HL-60/S4 treated with phorbol 12-myristate 13-acetate at 8.2 ng/mL for 4 days and 3 days (cell line): ENCODE measurements around the gene TRAIP.
"Not testable (repeated sequence)": the region's sequence is repeated elsewhere in the genome, so short reads cannot be mapped to it uniquely, and the experiment has no call there.

Source experiments
- in situ Hi-C: fragments of 300-500 bp; cut with MboI; formaldehyde crosslinking; loops from 2 replicates; pipeline ENCODE4 v1.15.0; 2022; ENCODE audit warnings: low sequenced_read_pairs

TRAIP gene, protein sequence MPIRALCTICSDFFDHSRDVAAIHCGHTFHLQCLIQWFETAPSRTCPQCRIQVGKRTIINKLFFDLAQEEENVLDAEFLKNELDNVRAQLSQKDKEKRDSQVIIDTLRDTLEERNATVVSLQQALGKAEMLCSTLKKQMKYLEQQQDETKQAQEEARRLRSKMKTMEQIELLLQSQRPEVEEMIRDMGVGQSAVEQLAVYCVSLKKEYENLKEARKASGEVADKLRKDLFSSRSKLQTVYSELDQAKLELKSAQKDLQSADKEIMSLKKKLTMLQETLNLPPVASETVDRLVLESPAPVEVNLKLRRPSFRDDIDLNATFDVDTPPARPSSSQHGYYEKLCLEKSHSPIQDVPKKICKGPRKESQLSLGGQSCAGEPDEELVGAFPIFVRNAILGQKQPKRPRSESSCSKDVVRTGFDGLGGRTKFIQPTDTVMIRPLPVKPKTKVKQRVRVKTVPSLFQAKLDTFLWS

DNA sequence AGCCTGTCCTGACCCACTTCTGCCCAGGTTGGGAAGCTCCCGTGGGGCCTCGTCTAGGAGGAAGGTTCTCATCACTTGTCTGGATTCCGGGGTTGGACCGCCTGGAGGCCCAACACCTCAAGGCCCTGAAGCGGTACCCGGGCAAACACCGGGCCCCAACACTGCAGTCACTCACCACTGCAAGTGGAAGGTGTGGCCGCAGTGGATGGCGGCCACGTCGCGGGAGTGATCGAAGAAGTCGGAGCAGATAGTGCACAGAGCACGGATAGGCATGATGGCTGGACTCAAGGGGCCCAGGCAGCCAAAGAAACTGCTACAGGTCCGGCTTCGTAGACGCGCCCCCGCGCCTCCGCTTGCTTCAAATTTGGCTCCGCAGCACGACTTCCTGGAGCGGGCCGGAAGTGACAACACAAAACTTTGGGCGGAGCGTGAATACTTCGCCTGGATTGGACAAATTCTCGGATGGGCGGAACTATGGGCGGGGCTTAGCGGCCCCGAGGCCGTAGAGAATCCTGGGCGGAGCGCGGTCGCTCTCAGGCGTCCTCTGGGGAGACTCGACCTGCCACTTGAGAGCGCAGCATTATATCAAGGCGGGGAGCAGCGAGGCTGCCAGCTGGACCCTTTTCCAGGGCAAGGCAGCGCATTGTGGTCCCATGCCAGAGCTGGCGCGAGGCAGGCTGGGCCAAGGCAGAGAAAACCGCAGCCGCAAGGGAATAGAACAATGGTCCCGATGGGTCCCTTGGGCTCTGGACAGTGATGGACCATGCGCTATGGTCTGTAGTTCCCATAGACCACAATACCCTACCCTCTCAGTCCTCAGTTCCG lies at the start of gene TRAIP:
TRAIP (minus strand) TSS at position 384 of the 825 bp plus-strand sequence; CDS start at position 273, 111 bp downstream.
- in situ Hi-C loops: no loop called here

GRCh38 chr3:49904448-49904847 lies 48.1 kb upstream of the TRAIP start:
- in situ Hi-C loops: not testable (repeated sequence)

DNA sequence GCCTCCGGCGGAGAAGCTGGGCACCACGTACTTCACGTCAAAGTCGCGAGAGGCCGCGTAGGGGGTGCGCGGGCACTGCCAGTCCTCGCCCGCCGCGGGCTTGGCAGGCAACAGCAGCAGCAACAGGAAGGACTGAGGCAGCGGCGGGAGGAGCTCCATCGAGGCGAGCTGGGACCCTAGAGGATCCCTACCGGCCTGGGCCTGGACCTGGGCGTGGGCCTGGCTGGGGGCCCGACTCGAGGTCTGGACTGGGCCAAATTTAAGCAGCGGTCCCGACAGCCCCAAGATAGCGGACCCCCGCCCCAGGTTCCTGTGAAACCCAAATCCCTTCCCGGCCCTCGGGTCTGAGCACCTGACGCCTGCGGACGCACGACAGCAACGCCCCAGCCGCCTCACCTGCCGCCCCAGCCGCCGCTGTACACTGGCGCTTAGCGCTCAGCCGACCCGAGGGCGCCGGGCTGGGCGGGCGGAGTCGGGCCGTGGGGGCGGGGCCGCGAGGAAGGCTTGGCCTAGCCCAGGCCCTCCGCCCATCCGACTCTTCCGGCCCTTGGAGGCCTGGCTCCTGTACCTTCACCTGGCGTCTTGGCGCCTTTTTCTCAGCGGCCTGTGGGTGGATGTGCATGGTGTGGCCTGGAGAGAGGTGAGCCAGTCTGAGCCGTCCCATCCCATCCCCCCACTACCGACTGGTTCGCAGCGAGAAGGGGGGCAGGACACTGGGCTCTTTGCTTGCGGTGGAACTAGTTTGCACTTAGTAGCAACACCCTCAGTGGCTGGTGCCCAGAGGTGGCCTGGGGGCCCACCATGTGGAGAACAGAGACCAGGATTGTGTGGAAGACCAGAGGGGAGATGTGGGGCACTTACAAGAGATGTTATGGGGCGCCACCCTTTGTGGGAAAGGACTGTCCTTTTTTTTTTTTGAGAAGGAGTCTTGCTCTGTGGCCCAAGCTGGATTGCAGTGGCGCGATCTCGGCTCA lies 47.4 kb upstream of the TRAIP start, which contains the start of gene MST1R:
MST1R (minus strand) TSS at position 423 of the 974 bp plus-strand sequence; CDS start at position 159, 264 bp downstream.
- in situ Hi-C loops: no loop called here

GRCh38 chr3:49902511-49903345 lies 46.4 kb upstream of the TRAIP start:
- in situ Hi-C loops: no loop called here

DNA sequence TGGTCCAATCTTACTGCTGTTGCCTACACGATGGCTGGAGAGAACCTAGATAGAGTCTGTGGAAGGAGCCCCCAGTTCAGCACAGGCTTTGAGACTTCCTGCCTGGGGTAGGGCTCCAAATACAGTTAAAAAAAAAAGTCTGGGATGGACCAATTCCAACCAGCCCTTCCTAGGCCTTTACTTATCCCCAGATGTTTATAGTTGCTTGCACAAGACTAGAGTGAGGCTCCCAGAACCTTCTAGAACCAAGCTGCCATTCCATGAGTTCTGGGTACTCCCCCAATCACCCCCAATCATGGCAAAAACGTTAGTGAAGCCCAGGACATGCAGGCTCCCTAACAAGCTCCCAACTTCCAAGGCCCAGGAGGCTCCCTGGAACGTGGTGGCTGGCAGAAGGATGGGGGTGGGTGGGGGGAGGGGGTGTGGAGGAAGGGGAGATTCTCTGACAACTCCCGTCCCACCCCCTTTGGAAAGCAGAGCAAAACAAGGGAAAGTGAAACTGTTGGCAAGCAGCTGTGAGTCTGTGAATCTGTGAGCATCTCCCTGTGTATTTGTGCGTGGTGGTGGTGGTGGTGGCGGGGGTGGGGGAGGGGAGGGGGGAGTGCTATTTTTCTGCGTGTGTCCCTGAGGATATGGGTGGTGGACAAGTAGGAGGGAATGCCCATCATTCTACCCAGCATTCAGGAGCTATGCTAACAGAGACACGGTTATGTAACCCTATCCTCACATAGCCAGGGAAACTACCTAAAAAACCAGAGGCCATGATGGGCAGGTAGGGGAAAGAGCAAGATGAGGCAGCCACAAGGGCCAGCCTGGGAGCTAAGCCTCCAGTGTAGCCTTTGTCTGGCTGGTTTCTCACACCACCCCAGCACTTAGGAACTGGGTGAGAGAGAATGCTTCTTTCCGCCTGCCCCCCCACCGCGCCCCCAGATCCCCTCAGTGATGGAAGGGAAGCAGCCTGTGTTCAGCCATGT lies 45.3 kb upstream of the TRAIP start:
- in situ Hi-C loops: no loop called here

GRCh38 chr3:49900491-49901153 lies 44.3 kb upstream of the TRAIP start:
- in situ Hi-C loops: no loop called here

DNA sequence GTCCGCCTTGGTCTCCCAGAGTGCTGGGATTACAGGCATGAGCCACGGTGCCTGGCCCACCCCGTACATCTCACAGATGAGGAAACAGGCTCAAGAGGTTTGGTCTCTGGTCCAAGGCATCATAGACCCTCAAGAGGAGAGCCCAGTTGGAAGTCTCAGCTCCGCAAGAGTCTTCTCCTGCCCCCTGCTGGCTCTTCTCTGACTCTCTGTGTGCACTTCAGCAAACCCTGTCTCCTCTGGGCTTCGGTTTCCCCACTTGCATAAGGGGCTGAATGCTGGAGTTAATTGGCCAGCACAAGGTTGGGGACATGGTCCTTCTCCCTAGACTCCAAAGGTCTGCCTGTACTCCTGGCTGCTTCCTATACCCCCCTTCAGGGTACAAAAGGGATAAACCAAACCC lies 43.5 kb upstream of the TRAIP start:
- in situ Hi-C loops: no loop called here

DNA sequence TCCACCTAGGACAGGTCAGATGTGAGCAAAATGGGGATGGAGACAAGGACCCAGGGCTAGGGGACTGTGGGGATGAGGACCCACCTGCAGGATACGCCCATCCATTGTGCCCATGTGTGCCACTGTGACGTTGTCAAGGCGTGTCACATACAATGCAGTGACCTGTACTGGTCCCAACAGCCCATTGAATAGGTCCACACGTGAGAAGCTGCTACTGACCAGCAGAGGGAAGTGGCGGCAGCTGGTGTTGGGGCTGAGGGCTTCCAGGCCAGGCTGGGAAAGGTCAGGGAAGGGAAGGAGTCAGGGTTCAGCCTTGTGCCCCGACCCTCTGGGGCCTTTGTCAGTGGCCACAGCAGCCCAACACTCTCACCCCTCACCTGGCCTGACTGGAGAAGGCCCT lies 42.6 kb upstream of the TRAIP start:
- in situ Hi-C loops: no loop called here

DNA sequence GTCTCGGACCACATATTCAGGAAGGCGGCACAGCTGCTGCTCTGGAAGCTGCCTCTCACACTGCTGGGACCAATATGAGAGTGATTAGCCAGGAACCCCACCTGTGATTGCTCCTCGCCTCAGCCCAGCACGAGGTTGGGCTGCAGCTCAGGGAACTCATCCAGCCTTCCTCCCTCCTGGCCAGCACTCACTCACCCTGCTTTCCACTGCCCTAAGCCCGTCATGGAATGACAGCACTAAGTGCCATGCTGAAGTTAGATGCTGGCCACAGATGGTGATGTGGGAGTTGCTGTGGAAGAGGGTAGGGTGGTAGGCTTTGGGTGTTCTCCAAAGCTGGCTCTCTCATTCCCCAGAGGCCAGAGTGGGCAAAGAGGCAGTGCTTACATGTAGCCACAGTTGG lies 40.0 kb upstream of the TRAIP start:
- in situ Hi-C loops: no loop called here

- in situ Hi-C loops: no loop called here
Measured at GRCh38 chr3:49895791-49896190, 39.4 kb upstream of the TRAIP start.

GRCh38 chr3:49889296-49889695 lies 32.9 kb upstream of the TRAIP start:
- in situ Hi-C loops: no loop called here

DNA sequence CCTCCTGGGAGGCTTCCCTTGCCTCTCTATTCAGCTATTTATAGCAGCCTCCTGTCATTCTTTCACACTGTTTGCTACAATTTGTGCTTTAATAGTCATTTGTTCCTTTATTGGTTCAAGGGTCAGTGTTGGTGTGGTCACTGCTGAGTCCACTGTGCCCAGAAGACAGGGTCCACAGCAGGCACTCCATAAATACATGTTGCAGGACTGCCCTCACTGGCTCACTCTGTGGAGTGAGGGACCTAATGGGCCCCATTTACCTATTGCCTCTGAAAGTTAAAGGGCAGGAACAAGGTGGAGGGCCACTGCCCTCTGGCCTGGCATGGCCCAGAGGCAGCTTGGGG lies 30.5 kb upstream of the TRAIP start:
- in situ Hi-C loops: no loop called here

DNA sequence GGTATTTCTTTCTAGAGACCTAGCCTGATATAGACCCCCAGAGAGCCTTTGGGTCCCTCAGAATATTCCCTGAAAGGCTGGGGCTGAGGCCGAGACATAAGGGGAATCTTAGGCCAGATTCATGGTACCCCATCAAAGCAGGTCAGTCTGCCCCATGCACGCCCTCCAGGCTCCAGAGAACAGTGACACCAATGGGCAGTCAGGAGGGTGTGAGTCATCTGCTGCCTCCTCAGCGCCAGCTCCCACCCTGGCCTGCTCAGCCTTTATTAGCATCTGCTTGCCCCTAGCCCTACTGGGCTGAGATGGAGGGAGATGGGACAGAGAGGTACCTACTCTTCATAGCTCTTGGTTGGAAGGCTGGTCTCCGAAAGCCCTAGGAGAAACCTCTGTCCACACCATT lies 27.6 kb upstream of the TRAIP start:
- in situ Hi-C loops: no loop called here

DNA sequence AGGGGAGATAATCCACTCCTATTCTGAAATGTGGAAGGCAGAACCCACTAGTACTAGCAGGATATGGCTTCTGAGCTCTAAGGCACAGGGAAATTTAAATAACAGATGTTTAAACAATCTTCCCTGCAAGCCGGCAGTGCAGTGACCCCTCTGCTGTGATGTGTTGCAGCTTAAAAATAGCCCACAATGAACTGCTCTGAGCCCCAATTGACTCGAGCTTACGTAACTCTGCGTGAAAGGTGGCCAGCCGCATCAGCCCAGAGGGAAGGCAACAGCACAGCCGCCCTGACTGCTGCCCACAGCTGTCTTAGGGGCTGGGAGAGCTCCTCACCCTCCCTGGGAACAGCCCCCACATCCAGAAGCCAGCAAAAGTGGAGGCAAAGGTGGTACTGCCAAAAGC lies 25.8 kb upstream of the TRAIP start:
- in situ Hi-C loops: no loop called here

DNA sequence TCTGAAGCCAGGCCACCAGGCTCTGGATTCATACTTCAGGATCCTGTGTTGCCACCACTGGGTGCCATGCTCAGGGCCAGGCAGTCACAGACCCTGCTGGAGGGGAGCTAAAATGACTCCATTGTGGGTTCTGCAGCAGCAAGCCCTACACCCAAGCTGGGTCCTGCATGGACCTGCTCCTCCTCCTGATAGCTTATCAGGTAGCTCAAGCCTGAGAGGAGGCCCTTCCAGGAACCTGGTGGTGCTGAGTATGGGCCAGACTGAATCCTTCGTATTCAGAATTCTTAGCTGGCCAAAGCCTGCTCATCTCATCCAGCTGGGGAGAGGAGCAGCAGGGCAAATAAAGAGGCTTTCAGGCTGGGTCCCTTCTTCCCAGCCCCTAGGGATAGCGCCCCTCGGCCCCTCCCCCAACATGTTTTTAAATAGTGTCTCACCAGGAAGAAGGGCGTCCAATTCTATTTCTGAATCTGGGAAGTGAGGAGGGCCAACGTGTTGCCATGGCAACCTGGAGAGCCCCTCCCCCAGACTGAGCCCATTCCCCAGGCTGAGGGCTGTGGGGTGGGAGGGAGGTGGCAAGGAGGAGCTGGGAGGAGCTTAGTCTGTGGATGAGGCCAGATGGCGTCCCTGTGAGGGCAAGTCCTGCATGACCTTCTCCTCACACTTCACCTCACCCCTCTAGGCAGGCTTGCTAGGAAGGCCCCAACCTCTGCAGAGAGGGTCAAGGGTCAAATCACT lies 24.4 kb upstream of the TRAIP start:
- in situ Hi-C loops: no loop called here

- in situ Hi-C loops: no loop called here
Measured at GRCh38 chr3:49879721-49880120, 23.4 kb upstream of the TRAIP start.

DNA sequence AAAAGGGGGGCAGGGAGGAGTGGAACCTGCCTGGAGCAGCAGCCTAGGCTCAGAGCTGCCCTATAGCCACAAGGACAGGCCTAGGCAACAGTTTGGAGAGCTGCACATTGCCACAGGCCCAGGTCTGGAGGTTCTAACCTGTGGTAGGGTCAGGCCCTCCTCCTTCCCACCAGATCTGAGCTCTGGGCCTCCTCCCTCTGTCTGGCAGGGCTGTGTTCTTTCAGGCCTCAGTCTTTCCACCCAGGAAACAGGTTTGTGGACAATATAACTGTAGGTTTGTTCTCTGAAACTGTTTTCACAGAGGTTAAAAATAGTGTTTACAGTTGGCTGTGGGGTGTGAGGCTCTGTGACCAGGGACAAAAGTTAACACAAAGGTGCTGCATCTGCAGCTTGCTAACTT lies 22.3 kb upstream of the TRAIP start:
- in situ Hi-C loops: no loop called here

DNA sequence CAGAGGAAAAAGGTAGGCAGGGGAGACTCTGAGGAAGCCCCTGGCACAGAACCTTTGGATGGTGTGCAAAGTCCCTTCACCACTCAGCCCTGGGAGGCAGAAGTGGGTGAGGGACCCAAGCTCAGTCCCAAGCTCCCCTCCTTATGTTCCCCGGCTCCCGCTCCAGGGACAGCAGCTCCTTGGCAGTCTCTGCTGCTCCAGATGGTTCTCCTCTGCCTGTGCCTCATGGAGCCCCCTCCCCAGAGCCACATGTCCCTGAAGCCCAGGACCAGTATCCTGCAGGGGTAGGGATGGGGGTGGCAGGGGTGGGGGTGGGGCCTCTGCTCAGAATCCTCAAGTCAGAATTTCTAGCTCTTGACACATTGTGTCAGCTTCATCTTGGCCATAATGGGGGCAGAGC lies 21.4 kb upstream of the TRAIP start:
- in situ Hi-C loops: no loop called here
